ENCODE measurements around the gene ARHGEF26.

DNA sequence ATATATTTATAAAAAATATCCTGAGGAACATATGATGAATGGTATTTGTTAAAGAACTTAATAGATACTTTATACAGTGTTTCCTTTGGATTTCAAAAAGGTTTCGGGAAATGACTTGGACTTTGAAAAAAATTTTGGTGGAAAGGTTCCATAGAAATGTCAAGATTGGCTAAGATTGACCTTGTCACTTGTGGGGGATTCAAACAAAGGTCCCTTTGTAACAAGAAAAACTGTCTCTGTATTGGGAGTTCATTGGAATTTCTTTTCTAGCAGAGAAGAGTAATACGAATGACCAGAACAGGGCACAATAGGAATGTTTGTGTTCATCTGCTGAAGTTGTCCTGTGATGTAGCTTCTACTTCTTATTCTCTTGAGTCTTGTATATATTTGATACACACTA is 43.2 kb downstream of the ARHGEF26 start:
- TF ChIP-seq, protein P1, sequence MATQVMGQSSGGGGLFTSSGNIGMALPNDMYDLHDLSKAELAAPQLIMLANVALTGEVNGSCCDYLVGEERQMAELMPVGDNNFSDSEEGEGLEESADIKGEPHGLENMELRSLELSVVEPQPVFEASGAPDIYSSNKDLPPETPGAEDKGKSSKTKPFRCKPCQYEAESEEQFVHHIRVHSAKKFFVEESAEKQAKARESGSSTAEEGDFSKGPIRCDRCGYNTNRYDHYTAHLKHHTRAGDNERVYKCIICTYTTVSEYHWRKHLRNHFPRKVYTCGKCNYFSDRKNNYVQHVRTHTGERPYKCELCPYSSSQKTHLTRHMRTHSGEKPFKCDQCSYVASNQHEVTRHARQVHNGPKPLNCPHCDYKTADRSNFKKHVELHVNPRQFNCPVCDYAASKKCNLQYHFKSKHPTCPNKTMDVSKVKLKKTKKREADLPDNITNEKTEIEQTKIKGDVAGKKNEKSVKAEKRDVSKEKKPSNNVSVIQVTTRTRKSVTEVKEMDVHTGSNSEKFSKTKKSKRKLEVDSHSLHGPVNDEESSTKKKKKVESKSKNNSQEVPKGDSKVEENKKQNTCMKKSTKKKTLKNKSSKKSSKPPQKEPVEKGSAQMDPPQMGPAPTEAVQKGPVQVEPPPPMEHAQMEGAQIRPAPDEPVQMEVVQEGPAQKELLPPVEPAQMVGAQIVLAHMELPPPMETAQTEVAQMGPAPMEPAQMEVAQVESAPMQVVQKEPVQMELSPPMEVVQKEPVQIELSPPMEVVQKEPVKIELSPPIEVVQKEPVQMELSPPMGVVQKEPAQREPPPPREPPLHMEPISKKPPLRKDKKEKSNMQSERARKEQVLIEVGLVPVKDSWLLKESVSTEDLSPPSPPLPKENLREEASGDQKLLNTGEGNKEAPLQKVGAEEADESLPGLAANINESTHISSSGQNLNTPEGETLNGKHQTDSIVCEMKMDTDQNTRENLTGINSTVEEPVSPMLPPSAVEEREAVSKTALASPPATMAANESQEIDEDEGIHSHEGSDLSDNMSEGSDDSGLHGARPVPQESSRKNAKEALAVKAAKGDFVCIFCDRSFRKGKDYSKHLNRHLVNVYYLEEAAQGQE (IDR thresholded peaks at IDR 0.05; ENCODE audit: insufficient replicate concordance, low read depth) = no peak
- TF ChIP-seq POLR2AphosphoS5 (IDR thresholded peaks at IDR 0.05; ENCODE audit: low read depth) = no peak
- TF ChIP-seq, protein P2, sequence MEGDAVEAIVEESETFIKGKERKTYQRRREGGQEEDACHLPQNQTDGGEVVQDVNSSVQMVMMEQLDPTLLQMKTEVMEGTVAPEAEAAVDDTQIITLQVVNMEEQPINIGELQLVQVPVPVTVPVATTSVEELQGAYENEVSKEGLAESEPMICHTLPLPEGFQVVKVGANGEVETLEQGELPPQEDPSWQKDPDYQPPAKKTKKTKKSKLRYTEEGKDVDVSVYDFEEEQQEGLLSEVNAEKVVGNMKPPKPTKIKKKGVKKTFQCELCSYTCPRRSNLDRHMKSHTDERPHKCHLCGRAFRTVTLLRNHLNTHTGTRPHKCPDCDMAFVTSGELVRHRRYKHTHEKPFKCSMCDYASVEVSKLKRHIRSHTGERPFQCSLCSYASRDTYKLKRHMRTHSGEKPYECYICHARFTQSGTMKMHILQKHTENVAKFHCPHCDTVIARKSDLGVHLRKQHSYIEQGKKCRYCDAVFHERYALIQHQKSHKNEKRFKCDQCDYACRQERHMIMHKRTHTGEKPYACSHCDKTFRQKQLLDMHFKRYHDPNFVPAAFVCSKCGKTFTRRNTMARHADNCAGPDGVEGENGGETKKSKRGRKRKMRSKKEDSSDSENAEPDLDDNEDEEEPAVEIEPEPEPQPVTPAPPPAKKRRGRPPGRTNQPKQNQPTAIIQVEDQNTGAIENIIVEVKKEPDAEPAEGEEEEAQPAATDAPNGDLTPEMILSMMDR (IDR thresholded peaks at IDR 0.05; ENCODE audit: insufficient read depth, low read length) = no peak

All from HL-60 (cell line).